Fibroblast of skin of right biceps (primary cell): ENCODE measurements around the gene MAP4K5.
"Not testable (repeated sequence)": the region's sequence is repeated elsewhere in the genome, so short reads cannot be mapped to it uniquely, and the experiment has no call there.

Experiments used
- DNase-seq: peaks from one replicate; pipeline ENCODE4 v3.0.0-alpha.2; 2013

The MAP4K5 gene

GRCh38 chr14:50531595-50532501 lies 521 bp downstream of the MAP4K5 start:
- DNase-seq = peak; percentile 52

- DNase-seq = no peak
Measured at GRCh38 chr14:50530794-50531365, 1.5 kb downstream of the MAP4K5 start.

GRCh38 chr14:50530358-50530757 lies 2.0 kb downstream of the MAP4K5 start:
- DNase-seq = peak; percentile 68

GRCh38 chr14:50529288-50530179 lies 2.8 kb downstream of the MAP4K5 start:
- DNase-seq = peak; percentile 38

DNA sequence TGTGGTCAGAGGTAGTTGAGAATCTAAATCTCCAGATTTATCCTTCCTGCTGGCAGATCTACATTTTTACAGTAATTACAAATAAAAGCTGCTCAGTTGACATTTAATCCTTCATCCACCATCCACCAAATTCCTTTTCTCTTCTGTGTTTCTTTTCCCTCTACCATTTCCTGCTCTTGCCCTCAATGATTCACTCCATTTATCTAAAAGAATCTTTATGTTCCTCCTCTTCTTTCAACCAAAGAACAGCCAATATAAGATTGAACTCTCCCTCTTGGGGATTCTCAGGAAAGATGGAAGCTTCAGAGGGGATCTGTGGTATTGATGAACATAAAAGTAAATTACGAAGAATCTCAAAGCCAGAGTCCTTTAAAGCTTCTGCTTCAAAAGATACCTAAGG lies 4.4 kb downstream of the MAP4K5 start:
- peak; percentile 80 for DNase-seq

DNA sequence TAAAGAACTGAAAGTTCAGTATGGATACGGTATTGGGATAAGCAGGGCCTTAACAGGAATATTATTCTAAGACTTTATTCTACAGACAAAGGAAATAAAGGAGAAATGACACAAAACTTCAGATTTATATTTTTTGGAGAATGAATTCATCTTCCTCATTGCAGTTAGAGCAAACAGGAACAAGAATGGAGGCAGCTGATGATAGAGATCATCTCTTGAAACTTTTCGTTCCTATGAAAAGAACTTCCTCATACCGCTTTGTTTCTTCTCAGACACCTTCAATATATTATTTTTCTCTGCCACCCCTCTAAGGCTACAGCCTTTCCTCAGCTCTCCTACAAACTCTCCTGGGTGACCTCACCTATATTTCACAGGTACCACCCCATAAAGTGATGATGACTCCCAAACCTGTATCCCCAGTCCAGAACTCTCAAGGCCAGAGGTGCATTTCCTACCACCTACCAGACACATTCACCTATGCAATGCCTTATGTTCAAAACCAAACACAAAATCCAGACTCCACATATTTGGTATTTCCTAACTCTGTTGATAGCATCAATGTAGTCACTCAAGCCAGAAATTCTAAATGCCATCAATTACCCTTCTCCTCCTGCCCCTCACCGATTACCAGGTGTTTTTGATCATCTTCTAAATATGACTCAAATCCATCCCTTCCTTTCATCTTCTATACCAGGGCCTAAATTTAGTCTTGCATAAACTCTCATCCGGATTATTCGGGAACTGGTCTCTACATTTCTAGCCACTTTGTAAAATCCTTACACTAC lies 7.4 kb downstream of the MAP4K5 start:
- peak; percentile 43 for DNase-seq

DNA sequence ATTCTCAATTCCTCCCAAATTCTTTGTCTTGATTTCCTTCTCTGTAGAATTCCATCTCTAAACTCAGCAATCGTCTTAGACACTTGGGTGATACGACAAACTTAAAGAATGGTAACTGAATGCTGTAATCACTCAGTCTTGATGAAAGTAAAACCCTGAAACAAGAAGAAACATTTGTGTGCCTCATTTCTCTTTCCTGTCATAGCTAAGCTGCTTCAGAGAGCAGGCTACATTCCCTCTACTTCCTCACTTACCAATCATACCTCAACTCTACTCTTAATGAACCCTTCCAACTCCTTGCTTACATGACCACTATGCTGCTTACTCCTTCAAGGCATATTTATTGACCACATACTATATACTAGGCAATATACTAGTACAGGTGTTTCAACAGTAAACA lies 8.3 kb downstream of the MAP4K5 start:
- no peak for DNase-seq

DNA sequence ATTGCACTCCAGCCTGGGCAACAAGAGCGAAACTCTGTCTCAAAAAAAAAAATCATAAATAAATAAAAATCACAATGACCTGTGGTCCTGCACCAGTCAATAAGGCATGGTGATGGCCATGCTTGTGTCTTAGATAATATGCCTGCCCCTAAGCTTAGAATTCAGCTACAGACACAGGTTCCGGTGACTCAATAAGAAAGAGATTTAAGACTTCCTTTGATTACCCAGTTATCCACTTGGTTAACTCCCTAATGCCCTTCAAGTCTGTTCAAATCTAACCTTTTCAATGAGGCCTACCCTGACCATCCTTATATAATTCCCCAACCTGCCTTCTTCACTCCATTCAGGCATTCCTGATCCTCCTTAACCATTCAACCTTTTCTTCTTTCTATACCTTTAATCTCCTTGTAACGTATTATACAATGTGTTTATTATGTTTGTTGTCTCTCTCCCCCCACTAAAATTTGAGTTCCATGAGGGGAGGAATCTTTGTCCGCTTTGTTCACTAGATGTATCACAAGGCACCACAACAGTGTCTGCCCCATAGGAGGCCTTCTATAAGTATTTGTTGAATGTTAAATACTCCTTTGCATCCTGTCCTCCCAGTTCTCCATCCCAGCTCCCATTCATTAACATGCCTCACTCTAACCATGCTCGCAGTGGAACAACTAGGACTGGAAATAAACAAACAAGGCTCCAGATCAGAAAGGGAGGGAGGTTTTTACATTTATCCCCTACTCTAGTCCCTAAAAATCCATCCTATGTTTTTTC lies 8.9 kb downstream of the MAP4K5 start:
- no peak for DNase-seq

DNA sequence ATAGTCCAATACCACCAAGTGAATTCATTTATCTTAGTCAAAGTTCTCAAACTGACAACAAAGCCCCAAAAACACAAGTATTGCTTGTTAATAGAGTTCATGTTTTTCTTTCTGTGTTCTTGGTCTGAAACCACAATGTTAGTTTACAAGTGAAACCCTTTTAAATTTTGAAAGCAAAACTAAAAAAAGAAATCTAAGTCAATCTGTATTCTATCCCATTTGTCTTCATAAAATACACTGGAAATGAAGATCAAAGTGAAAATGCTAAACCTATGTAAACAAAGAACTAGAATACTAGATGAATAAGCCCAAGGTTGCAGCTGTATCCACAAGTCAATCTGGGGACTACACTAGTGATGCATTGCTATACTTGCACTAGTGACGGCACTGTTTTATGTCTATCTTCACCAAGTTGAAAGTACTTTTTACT lies 10.4 kb downstream of the MAP4K5 start:
- DNase-seq = no peak

GRCh38 chr14:50520947-50521815 lies 11.2 kb downstream of the MAP4K5 start:
- DNase-seq = peak; percentile 86

- no peak for DNase-seq
Measured at GRCh38 chr14:50516091-50516490, 16.3 kb downstream of the MAP4K5 start.

DNA sequence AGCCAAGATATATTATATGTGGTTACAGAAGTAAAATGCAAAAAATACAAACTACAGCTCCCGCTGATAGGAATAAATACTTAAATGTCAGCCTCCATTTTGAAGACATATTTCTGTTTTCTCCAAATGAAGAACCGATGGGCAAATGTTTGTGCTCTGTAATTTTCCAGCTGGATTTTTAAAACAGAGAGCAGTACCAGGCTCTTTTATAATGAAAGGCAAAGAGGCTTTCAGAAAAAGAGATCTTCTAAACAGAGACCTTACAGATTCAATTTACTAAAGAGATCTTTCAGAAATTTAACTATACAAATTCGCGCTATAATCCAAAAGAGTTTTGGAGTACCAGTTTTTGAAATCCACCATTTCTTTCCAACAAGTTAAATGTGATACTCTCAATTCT lies 19.9 kb downstream of the MAP4K5 start:
- DNase-seq = no peak

DNA sequence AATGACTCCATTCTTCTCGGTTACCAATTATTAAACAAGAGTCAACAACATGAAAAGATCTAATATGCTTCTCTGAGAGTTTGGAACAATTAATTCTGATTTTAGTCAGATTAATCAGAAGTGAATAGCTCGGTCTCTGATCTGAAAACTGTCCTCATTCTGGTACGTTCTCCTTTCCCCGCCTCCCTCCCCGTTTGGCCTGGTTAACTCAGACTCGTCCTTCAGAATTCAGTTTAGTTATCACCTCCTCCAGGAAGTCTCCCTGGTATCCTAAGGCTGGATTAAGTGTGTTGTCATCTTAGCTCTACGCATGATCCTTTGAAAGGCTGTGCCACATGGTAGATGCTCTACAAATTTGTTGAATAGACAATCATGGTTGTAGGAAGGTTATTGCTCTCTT lies 22.2 kb downstream of the MAP4K5 start:
- DNase-seq = no peak

- DNase-seq = not testable (repeated sequence)
Measured at GRCh38 chr14:50507078-50507477, 25.3 kb downstream of the MAP4K5 start.

DNA sequence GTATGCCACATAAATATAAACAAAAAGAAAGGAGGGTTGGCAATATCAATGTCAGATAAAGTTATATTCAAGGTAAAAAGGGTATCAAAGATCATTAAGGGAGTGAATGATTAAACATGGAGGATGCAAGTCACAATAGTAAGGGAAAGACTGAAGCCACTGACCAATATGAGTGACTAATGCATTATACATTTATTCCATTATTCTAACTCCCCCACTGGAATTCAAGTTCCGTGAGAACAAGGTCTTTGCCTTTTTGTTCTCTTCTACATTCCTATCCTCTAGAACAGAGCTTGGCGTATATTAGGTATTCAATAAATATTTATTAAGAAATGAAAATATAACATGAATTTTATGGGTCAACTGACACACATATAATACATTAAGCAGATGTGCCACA lies 30.7 kb downstream of the MAP4K5 start:
- DNase-seq = peak; percentile 83

DNA sequence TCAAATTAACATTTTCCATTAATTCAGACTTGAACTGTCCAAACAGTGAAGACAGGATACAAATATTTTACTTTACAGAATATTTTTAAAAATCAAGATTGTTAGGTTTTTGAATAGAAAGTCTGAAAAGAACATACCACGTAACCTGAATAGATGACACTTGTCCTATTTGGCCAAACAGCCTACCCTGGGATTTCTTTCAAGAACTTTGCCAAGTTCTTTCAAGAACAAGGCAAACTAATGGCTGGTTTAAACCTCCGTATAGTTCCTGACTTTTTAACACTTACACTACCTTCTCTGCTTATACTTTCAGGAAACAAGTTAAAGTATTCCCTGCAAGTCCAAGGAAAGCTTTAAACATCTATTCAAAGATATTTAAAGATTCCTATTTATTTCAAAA lies 35.0 kb downstream of the MAP4K5 start:
- no peak for DNase-seq

DNA sequence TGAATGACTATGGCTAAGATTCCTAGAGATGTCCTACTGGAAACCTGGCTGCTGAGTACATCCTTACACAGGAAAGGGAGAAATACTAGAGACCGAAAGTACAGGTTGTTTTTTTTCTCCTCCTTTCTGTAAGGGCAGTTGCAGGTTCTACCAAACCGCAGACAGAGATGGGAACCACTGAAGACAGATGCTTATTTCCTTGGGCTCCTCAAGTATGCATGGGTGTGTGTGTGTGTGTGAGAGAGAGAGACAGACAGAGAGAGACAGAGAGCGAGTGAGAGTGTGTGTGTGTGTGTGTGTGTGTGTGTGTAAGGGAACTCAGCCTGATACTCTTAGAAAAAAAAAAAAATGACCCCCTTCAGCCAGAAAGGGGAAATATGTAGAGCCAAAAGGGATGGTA lies 42.5 kb downstream of the MAP4K5 start:
- no peak for DNase-seq

DNA sequence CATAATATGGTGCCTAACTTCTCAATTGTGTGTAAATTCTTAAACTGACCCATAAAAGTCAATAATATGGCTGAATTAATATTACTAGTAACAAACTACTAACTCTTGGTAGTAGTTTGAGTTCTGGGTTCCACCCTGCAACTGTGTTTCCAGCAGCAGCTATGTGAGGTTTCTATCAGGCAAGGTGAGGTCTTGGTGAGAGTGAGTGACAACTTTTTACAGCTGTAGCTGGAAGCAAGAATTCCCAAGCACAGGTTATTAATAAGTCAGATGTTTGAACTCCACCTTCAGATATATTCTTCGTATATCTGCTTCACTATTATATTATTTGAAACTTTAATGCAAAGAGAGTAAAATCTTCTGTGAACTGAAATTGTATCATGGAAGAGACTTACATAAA lies 43.8 kb downstream of the MAP4K5 start:
- no peak for DNase-seq

DNA sequence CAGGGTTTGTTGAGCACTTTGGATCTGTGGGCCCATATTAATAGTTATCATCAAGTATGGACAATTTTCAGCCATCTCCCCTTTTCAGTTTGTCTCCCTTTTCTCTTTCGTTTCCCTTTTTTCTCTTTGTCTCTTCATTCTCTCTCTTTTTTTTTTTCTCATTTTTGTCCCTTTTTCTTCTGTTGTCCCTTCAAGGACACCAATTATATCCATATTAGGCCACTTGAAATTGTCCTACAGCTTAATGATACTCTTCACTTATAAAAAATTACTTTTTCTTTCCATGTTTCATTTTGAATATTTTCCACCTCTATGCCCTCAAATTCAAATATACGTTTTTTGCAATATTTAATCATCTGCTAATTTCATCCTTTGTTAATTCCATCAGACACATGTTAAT lies 53.3 kb downstream of the MAP4K5 start:
- no peak for DNase-seq

DNA sequence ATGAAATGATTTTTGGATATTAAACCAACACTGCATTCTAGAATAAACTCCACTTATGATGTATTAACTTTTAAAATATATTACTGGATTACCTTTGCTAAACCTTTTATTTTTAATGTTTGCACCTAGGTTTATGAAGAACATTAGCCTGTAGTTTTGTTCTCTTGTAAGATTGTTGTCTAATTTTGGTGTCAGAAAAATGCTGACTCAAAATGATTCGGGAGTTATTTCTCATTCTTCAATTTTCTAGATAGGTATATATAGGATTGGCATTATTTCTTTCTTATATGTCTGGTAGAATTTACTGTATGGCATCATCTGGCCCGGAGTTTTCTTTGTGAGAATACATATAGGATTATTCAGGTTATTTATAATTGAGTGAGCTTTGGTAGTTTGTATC lies 54.6 kb downstream of the MAP4K5 start:
- DNase-seq = no peak

DNA sequence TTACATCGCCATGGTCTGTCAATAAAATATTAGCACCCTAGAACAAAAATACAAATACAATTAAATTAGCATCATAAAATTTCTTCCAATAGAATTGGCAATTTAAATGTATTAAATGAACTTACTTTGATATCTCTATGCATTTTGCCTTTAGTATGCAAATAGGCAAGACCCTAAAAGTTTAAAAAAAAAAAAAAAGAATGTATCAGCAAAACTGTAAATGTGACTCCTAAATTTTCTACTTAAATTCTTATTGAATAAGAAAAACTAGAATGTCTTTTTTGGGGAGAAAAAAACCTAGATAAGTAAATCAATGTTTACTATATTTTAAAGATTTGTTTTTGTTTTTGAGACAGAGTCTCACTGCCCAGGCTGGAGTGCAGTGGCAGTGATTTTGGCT lies 56.2 kb downstream of the MAP4K5 start:
- DNase-seq = no peak
